ENCODE data around the gene RAB23. TPM values are rescaled to one million over a fixed set of nuclear protein-coding genes. Genes with fewer than 3 reads are reported as not detected.

The RAB23 gene
- total and polyA plus RNA-seq, 2 donors (not counting 3 experiments of a cell fraction or from before 2014, with no cell fraction given): 3.4 to 9.4 TPM

- dilution Hi-C loops (cut with MboI; ENCODE audit: extremely low pct_ligation_motif_present, low sequenced_read_pairs): no loop called here
- Histone ChIP-seq H3K4me2 (ENCODE audit: insufficient read depth, low read length) (no peak overlapping the region), H3K4me3 (replicated peaks in 1 of 3; ENCODE audit: insufficient read depth in 1 of 3, low read depth in 1 of 3, low read length in 3 of 3) (no peak overlapping the region), H3K4me1 (ENCODE audit: control insufficient read depth, extremely low read depth, insufficient read depth, low read length) (no peaks in the 10 kb centered on the region), H3K27ac (ENCODE audit: insufficient read depth, low read depth, low read length) (no peak overlapping the region), H3K9me3 (replicated peaks; ENCODE audit: control insufficient read depth, insufficient read depth, low read length) (no peaks in the 10 kb centered on the region), H3K27me3 (ENCODE audit: control insufficient read depth in 2 of 2, insufficient read depth in 2 of 2, low read length in 2 of 2) (no peaks in the 10 kb centered on the region), H4K20me1 (replicated peaks; ENCODE audit: control insufficient read depth, extremely low read depth, insufficient read depth, low read length) (no peaks in the 10 kb centered on the region), H3K9ac (replicated peaks; ENCODE audit: extremely low read depth, insufficient read depth, low read length) (no peak overlapping the region), H2AFZ (ENCODE audit: low read depth, low read length) (no peak overlapping the region), H3K36me3 (ENCODE audit: control insufficient read depth in 2 of 2, extremely low read depth in 1 of 2, insufficient read depth in 2 of 2, low read length in 2 of 2) (peaks cover 2 to 4% of the 10 kb centered on the region in 2 experiments), H3K9me1 (replicated peaks; ENCODE audit: control insufficient read depth, extremely low read depth, insufficient read depth, low read length) (no peaks in the 10 kb centered on the region), H3K79me2 (ENCODE audit: control insufficient read depth, insufficient read depth, low read length) (no peaks in the 10 kb centered on the region)
- TF ChIP-seq POLR2A (IDR thresholded peaks at IDR 0.05; ENCODE audit: low read depth, low read length): no peak
- TF ChIP-seq FOS (IDR thresholded peaks at IDR 0.05; ENCODE audit: borderline replicate concordance, insufficient read depth, low read length): no peak
- no peak for TF ChIP-seq GATA2 (IDR thresholded peaks at IDR 0.05; ENCODE audit: insufficient read depth, insufficient read length, low read depth, low read length)
- no peak for TF ChIP-seq CTCF (IDR thresholded peaks at IDR 0.05; ENCODE audit: extremely low read depth in 1 of 2, insufficient read depth in 1 of 2, low read depth in 1 of 2, low read length in 2 of 2)
- TF ChIP-seq EZH2 (IDR thresholded peaks at IDR 0.05; ENCODE audit: borderline replicate concordance, low read depth, low read length, severe bottlenecking): no peak
- FAIRE-seq: no peak
- BruUV-seq (replicated peaks): no TSS peak
- ChIA-PET CTCF (no interaction called here), POLR2A (no interaction called here)
- no peak for DNase-seq (ENCODE audit: low read depth, low spot score)
- intact Hi-C loops (cut with micrococcal nuclease): no loop called here
Observed at GRCh38 chr6:57158658-57159057, 63.4 kb downstream of the RAB23 start.
